Brain microvascular endothelial cell (primary cell): ENCODE data around the gene CHST15.
A peak's percentile ranks its signal among the peaks of the same experiment; 100 is the strongest.

Experiments
- DNase-seq: peaks from one replicate; pipeline ENCODE4 v3.0.0-alpha.2; 2020
- H3K27ac ChIP-seq: fragments of 250-450 bp; sonication (Bioruptor Pico); 2 replicates; pipeline ENCODE4 v1.5.1; 2020; ENCODE audit warnings: mild to moderate bottlenecking, moderate library complexity
- H3K27me3 ChIP-seq: fragments of 250-450 bp; sonication (Bioruptor Pico); replicated peaks from 2 replicates; pipeline ENCODE4 v1.5.1; 2020; ENCODE audit warnings: mild to moderate bottlenecking
- H3K36me3 ChIP-seq: fragments of 250-450 bp; sonication (Bioruptor Pico); replicated peaks from 2 replicates; pipeline ENCODE4 v1.5.1; 2020; ENCODE audit warnings: mild to moderate bottlenecking
- H3K4me3 ChIP-seq: 2 replicates; pipeline ENCODE4 v1.5.1; 2011; ENCODE audit warnings: low read depth, mild to moderate bottlenecking, control low read depth, low read length, moderate library complexity
- in situ Hi-C: cut with HindIII; loops from 2 replicates; pipeline ENCODE4 v1.10.0; 2017; ENCODE audit warnings: low sequenced_read_pairs, low pct_ligation_motif_present
- TF ChIP-seq, protein P1 (sequence below): IDR thresholded peaks from 2 replicates; pipeline ENCODE4 v1.5.1; 2011; ENCODE audit warnings: low read depth, mild to moderate bottlenecking, moderate library complexity, low read length, control low read depth, inconsistent platforms; ENCODE audit errors: missing control alignments

The CHST15 gene

DNA sequence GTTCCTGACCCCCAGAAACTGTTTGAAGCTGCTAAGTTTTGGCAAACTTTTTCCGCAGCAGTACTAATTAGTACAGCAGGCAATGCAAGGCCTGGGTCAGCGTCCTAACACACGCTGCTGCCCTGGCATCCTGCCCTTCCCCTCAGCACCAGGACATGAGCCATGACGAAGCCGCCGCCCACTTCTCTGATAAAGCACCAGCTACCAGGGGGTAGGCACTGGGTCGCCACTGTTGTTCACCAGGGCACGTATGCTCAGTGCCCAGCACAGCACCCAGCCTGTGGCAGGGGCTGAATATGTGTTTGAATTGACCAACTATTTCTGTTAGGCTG, 59.5 kb downstream of the CHST15 start:
- H3K27ac ChIP-seq, result peak overlapping the region; percentile 1
- DNase-seq, result no peak

DNA sequence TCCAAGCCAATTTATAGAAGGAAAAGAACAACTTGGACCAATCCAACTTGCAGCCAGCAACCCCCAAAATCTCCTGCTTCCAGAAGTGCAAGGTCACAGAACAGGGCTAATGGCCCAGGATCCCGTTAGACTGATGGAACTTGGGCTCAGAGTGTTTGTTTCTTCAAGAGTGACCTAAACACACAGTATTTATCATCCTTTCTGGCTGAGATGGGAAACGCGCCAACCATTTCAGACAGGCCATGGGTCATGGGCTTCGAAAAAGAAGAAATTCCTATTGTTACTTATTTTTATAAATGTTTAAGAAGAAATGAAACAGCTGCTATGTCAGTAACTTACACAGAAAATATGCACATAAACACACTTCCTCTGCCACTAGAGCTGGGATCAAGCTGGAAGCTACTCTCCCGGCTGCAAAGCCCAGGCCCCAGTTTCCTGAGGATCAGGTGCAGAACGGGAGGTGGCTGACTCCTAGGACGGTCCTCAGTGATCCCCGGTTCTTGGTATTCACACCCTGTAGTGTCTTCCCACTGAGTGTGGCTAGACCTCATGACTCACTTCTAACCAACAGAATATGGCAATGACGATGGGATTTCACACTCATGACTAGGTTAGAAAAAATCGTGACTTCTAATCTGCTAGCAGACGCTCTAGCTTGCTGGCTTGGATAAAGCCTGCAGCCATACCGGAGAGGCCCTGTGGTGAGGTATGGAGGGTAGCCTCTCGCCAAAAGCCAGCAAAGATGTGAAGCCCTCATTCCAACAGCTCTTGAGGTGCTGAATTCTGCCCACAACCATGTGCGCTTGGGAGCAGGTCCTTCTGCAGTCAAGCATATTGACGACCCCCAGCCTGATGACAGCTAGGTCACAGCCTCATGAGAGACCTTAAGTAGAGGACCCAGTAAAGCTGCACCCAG, 60.2 kb downstream of the CHST15 start:
- Histone ChIP-seq H3K27me3 (no peaks in the 10 kb centered on the region), H3K4me3 (no peak overlapping the region), H3K36me3 (no peaks in the 10 kb centered on the region), H3K27ac (peak overlapping the region; percentile 1)
- TF ChIP-seq, protein P1, sequence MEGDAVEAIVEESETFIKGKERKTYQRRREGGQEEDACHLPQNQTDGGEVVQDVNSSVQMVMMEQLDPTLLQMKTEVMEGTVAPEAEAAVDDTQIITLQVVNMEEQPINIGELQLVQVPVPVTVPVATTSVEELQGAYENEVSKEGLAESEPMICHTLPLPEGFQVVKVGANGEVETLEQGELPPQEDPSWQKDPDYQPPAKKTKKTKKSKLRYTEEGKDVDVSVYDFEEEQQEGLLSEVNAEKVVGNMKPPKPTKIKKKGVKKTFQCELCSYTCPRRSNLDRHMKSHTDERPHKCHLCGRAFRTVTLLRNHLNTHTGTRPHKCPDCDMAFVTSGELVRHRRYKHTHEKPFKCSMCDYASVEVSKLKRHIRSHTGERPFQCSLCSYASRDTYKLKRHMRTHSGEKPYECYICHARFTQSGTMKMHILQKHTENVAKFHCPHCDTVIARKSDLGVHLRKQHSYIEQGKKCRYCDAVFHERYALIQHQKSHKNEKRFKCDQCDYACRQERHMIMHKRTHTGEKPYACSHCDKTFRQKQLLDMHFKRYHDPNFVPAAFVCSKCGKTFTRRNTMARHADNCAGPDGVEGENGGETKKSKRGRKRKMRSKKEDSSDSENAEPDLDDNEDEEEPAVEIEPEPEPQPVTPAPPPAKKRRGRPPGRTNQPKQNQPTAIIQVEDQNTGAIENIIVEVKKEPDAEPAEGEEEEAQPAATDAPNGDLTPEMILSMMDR, result no peak
- in situ Hi-C loops, result no loop called here
- peak; percentile 87 for DNase-seq

More for the DNA sequence above, 59.5 kb downstream of the CHST15 start:
- no peaks in the 10 kb centered on the region for H3K36me3 ChIP-seq
- in situ Hi-C loops, result no loop called here
- H3K27me3 ChIP-seq, result no peaks in the 10 kb centered on the region
- TF ChIP-seq, protein P1, result no peak
- H3K4me3 ChIP-seq, result no peak overlapping the region

DNA sequence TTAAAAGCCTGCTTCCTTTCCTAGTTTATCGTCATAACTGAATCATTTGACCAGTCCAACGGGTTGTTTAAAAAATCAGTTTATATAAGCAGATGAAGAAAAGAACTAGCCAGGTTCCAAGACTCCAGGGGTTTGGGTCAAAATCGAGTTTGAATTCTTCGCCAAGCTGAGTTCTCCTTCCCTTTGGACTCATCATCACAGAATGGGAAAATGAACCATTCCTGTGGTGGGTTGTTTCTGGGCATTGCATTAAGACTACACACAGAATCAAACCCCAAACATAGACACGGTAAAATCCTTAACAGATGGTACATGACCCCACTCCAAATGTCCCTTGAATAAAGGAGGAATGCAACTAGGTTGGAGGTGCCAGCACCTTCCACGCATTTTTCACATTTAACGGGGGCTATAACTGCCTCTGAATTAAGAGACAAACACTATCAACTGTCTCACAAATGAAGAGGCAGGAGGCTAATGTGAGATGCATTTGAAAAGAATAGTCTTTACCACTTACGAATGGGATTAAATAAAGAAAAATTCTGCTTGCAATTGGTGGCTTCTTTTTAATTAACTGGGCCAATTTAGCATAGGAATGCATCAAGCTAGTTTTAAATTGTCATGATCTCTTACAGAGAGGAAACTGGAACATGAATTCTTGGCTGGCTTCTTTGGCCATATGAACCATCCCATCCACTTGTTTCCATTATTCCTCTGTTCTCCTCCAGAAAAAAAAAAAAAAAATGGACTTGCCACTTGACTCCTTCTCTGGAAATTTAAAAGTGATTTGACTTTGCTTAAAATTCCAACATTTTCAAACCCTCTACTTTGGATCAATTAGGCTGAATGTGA, 61.1 kb downstream of the CHST15 start:
- H3K4me3 ChIP-seq, result no peak overlapping the region
- H3K36me3 ChIP-seq, result no peaks in the 10 kb centered on the region
- no peak for DNase-seq
- no peak overlapping the region for H3K27ac ChIP-seq
- in situ Hi-C loops, result no loop called here
- H3K27me3 ChIP-seq, result no peaks in the 10 kb centered on the region
- TF ChIP-seq, protein P1, result no peak

DNA sequence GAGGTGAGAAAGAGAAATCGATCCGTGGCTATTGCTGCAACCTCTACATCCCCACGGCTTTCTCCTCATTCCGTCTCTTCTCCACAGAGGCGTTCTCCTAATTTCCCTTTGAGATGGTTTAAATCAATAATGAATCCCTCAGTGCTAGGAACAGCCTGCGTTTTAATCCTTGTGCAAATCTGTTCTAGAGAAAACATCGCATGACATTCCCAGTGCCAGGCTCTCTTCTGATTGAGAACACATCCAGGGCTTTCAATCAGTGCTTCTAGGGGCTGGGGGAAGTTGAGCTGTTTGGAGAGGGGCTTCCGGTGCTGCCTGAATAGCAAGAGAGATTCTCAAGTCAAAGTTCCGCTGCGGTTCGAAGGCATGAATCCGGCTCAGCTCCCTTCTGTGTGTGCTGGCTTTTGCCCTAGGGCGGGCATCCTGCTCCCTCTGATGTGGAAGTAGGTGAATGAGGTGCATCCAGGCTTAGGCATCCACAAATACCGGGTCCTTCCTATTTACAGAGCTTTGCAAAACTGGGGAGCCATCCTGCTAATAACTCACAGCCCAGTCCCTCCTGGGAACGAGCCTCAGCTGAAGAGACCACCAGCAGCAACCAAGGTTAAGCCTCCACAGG, 62.8 kb downstream of the CHST15 start:
- H3K4me3 ChIP-seq, result no peak overlapping the region
- in situ Hi-C loops, result no loop called here
- DNase-seq, result no peak
- H3K36me3 ChIP-seq, result no peaks in the 10 kb centered on the region
- TF ChIP-seq, protein P1, result no peak
- H3K27ac ChIP-seq, result no peak overlapping the region
- no peaks in the 10 kb centered on the region for H3K27me3 ChIP-seq

DNA sequence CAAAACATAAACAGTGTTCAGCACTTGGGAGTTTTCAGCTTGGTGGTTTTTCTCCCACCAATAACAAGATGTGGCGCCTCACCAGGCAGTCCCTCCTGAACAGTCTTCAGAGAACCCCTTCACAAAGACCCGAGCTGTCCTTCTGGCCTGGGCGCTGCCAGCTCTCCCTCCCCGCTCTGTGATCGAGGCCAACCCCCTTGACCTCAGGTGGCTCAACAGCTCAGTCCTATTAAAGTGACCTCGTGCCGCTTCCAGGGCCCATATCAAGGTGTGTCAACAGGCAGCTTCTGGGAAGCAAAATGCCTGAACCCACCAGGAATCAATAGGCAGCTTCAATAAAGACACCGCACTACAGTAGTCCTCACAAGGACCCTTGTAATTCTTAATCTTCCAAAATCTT, 63.3 kb downstream of the CHST15 start:
- Histone ChIP-seq H3K27me3 (no peaks in the 10 kb centered on the region), H3K27ac (no peak overlapping the region), H3K4me3 (no peak overlapping the region), H3K36me3 (no peaks in the 10 kb centered on the region)
- TF ChIP-seq, protein P1, result no peak
- in situ Hi-C loops, result no loop called here
- DNase-seq, result no peak
